Measurements from ENCODE around the gene REXO5. TPM values are rescaled to one million over a fixed set of nuclear protein-coding genes. Genes with fewer than 3 reads are reported as not detected.
"Not testable (repeated sequence)": the region's sequence is repeated elsewhere in the genome, so short reads cannot be mapped to it uniquely, and the experiment has no call there.

REXO5 gene, protein sequence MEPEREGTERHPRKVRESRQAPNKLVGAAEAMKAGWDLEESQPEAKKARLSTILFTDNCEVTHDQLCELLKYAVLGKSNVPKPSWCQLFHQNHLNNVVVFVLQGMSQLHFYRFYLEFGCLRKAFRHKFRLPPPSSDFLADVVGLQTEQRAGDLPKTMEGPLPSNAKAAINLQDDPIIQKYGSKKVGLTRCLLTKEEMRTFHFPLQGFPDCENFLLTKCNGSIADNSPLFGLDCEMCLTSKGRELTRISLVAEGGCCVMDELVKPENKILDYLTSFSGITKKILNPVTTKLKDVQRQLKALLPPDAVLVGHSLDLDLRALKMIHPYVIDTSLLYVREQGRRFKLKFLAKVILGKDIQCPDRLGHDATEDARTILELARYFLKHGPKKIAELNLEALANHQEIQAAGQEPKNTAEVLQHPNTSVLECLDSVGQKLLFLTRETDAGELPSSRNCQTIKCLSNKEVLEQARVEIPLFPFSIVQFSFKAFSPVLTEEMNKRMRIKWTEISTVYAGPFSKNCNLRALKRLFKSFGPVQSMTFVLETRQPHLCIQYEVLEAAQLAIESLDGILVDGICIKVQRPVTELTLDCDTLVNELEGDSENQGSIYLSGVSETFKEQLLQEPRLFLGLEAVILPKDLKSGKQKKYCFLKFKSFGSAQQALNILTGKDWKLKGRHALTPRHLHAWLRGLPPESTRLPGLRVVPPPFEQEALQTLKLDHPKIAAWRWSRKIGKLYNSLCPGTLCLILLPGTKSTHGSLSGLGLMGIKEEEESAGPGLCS
- polyA plus RNA-seq (ENCODE audit: low read depth in 6 of 6), result not detected

DNA sequence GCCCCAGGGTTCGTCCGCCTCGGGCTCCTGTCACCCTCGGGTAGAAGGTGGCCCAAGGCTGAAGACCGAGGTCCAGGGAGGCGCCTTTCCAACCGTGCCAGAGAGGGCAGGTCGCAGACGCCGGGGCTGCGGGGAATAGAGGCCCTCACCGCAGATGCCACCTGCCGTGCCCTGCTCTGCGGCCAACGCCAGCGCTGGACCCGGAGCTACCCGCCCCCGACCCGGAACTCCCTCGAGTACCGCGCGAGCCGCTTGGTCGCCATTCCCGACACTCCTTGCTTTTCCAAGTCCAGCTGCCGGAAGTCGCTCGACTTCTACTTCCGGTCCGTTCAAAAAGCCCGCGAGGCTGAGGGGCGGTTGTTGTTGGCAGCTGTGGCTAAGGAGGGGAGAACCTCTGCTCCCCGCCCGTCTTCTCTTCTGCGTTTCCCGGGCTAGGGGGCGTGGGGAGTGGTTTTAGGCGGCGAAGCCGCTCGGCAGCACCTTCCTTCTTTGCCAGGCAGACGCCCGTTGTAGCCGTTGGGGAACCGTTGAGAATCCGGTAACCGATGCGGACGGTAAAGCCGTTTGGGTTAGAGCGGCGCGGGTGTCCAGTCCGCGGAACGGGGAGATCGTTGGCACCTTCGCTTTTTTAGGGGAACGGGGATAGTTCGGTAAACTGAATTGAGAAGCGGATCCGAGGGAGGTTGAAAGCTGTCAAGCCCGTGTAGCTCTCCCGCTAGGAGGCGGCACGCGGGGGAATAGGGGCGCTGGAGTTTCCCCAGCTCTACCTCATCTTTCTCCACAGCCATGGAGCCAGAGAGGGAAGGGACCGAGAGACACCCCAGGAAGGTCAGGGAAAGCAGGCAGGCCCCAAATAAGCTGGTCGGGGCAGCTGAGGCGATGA is at the start of gene REXO5, which contains the start of gene ERI2:
TSS of gene REXO5 (plus strand) at position 360 of the 883 bp plus-strand sequence. CDS start at position 787, 427 bp downstream.
TSS of gene ERI2 (minus strand) at position 305 of the 883 bp plus-strand sequence. CDS start at position 263, 42 bp downstream.
- Mint-ChIP-seq H3K36me3 (no peaks in the 10 kb centered on the region), H3K27me3 (peaks cover 0 to 5% (median 0%) of the 10 kb centered on the region in 3 donors)

DNA sequence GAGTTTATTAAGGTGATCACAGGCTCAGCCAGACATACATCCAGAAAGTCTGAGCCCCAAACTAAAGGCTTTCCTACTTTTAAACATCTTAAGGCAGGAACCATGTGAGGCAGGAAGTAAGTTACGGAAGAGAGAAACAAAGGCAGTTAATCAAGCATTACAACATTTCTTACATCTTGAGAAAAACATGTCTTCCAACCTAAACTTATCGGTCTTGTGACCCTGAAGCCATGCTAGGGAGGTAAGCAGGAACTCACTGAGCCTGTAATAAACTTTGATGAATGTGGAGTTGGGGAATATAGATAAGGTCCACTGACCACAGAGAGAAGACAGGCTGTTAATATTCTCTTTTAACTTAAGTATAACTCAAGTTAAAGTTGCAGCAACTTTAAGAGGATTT is 46.0 kb upstream of the REXO5 start:
- H3K36me3 Mint-ChIP-seq, result peaks cover 8 to 11% of the 10 kb centered on the region in 2 donors
- no peak overlapping the region for H3K27ac Mint-ChIP-seq
- H3K4me1 Mint-ChIP-seq, result peaks cover 19 to 29% (median 19%) of the 10 kb centered on the region in 3 donors
- H3K9me3 Mint-ChIP-seq, result peaks cover 0 to 5% (median 1%) of the 10 kb centered on the region in 7 donors
- ATAC-seq (ENCODE audit: low read depth in 2 of 2) (no peak), DNase-seq (no peak)
- H3K4me3 Mint-ChIP-seq, result no peak overlapping the region
- H3K27me3 Mint-ChIP-seq, result no peaks in the 10 kb centered on the region

More for the DNA sequence above, at the start of gene REXO5, which contains the start of gene ERI2:
- ATAC-seq (ENCODE audit: low read depth in 2 of 2) (peak; percentile 89 to 90), DNase-seq (peak; percentile 66)
- H3K27ac Mint-ChIP-seq, result peak within 1 kb of the TSS; percentile 67 to 93 (median 80)
- H3K4me3 Mint-ChIP-seq, result peak within 1 kb of the TSS; percentile 94 to 100 (median 97)
- no peaks in the 10 kb centered on the region for H3K9me3 Mint-ChIP-seq
- H3K4me1 Mint-ChIP-seq, result peaks cover 17 to 32% (median 19%) of the 10 kb centered on the region in 3 donors

DNA sequence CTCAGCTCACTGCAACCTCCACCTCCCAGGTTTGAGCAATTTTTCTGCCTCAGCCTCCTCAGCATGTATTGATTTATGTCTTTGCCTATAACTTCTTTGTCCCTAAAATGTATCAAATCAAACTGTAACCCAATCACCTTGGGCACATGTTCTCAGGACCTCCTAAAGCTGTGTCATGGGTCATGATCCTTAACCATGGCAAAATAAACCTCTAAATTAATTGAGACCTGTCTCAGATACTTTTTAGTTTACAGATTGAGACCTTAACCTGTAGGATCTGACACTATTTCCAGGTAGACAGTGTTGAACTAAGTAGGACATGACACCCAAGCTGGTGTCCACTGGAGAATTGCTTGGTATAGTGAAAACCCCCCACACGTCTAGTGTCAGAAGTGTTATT is 45.2 kb upstream of the REXO5 start:
- Mint-ChIP-seq H3K27me3 (no peaks in the 10 kb centered on the region), H3K27ac (no peak overlapping the region), H3K4me3 (peak overlapping the region in 4 of 8 donors; percentile 20 to 55 (median 34)), H3K36me3 (peaks cover 8 to 11% of the 10 kb centered on the region in 2 donors), H3K4me1 (peaks cover 19 to 29% (median 19%) of the 10 kb centered on the region in 3 donors), H3K9me3 (peaks cover 0 to 5% (median 1%) of the 10 kb centered on the region in 7 donors)
- DNase-seq, result no peak
- ATAC-seq (ENCODE audit: low read depth in 2 of 2), result no peak

DNA sequence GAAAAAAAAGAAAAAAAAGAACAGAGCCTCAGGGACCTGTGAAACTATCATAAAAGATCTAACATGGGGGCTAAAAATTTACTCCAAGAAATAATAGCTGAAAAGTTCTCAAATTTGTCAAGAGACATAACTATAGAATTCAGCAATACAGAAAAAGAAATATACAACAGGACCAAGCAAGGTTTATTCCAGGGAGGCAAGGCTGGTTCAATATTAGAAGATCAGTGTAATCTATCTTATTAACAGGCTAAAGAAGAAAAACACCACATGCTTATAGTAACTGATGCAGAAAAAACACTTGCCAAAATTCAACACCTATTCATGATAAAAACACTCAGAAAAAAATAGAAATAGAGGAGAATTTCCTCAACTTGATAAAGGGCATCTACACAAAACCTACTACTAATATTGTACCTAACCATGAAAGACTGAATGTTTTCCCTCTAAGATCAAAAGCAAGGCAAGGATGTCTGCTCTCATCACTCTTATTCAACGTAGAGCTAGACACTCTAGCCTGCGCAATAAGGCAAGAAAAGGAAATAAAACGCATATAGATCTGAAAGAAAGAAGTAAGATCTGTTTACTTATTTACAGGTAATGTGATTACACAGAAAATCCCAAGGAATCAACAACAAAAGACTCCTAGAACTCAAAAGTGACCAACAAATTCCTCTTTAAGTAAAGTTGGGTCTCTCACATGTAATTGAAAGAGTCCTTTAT is 43.8 kb upstream of the REXO5 start:
- Mint-ChIP-seq H3K27me3 (no peaks in the 10 kb centered on the region), H3K4me3 (peak overlapping the region; percentile 4 to 96 (median 90)), H3K4me1 (peaks cover 19 to 29% (median 19%) of the 10 kb centered on the region in 3 donors), H3K9me3 (peaks cover 0 to 5% (median 1%) of the 10 kb centered on the region in 7 donors), H3K27ac (peak overlapping the region in 4 of 6 donors; percentile 63 to 93 (median 82)), H3K36me3 (peaks cover 8 to 11% of the 10 kb centered on the region in 2 donors)
- no peak for DNase-seq
- no peak for ATAC-seq (ENCODE audit: low read depth in 2 of 2)

DNA sequence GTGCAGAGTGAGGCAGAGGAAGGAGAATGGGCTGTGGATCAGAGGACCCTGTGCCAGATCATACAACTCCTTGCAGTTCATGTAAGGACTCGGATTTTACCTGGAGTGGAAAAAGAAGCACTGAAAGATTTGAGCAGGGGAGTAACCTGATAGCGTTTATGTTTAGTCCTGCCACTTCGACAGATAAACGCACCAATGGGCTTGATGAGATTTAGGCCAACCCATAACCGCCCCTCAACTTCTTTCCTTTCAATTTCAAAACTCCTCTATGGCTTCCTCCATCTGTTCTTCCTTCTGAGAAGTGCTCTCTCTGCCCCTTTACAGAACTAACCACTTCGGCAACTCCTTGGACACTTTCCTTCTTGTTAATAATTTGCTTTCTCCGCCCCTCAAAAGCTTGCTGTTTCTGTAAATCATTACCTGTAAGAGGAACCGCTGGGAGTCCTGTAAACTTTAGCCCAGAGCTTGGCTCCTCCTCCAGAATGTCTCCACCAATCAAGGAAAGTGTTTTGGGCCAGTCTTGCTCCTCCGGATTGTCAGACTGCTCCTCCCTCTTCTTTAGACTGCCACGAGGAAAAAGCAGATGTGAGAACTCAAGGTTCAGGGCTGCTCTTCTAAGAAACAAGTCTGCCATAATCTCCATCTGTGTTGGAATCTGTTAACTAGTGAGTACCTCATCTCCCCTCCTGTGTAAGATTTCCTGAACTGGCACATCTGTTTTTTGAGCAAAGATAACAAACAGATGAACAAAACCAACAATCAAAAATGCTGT is 42.7 kb upstream of the REXO5 start, which contains the start of gene ACSM3:
TSS of gene ACSM3 (plus strand) at position 554 of the 772 bp plus-strand sequence. CDS start 6,021 bp downstream, outside the sequence.
- DNase-seq (peak; percentile 82), ATAC-seq (ENCODE audit: low read depth in 2 of 2) (peak; percentile 98 to 99)
- Mint-ChIP-seq H3K9me3 (peaks cover 0 to 5% (median 1%) of the 10 kb centered on the region in 7 donors), H3K27ac (peak within 1 kb of the TSS; percentile 63 to 97 (median 87)), H3K4me1 (peaks cover 19 to 29% (median 19%) of the 10 kb centered on the region in 3 donors), H3K4me3 (peak within 1 kb of the TSS; percentile 80 to 96 (median 92)), H3K27me3 (no peaks in the 10 kb centered on the region), H3K36me3 (peaks cover 8 to 11% of the 10 kb centered on the region in 2 donors)

DNA sequence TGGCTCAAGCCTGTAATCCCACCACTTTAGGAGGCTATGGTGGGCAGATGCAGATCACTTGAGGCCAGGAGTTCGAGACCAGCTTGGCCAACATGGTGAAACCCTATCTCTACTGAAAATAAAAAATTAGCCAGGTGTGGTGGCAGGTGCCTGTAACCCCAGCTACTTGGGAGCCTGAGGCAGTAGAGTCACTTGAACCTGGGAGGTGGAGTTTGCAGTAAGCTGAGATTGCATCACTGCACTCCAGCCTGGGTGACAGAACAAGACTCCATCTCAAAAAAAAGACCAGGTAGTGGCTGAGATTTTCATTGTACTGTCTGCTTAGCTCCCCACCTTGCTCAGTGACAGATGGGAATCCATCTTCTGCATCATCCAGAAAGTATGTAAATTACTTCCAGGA is 41.9 kb upstream of the REXO5 start:
- H3K4me1 Mint-ChIP-seq, result peaks cover 19 to 29% (median 19%) of the 10 kb centered on the region in 3 donors
- H3K27me3 Mint-ChIP-seq; DNase-seq; ATAC-seq (ENCODE audit: low read depth in 2 of 2); H3K4me3 Mint-ChIP-seq; H3K9me3 Mint-ChIP-seq; H3K27ac Mint-ChIP-seq: not testable (repeated sequence)
- H3K36me3 Mint-ChIP-seq, result peaks cover 8 to 11% of the 10 kb centered on the region in 2 donors

DNA sequence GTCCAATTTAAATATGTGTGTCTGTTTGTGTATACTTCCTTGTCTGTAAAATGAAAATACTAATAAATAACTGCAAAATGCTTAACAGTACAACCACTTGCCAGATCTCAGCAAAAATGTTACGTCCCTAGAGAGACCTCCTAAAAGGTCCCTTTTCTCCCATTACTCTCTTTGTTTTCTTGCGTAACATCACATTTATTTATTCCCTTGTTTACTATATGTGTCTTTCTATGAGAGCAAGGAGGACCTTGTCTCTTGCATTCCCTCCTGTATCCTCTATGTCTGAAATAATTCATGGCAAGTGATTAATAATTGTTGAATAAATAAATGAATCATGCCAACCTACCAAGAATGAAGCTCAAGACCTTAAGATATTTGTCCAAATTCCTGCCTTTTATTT is 40.6 kb upstream of the REXO5 start:
- H3K36me3 Mint-ChIP-seq, result peaks cover 8 to 9% of the 10 kb centered on the region in 2 donors
- peaks cover 19 to 29% (median 19%) of the 10 kb centered on the region in 3 donors for H3K4me1 Mint-ChIP-seq
- ATAC-seq (ENCODE audit: low read depth in 2 of 2) (no peak), DNase-seq (no peak)
- peak overlapping the region in 1 of 6 donors; percentile 63 for H3K27ac Mint-ChIP-seq
- peak overlapping the region in 1 of 8 donors; percentile 19 for H3K4me3 Mint-ChIP-seq
- H3K9me3 Mint-ChIP-seq, result peaks cover 0 to 5% (median 0%) of the 10 kb centered on the region in 7 donors
- H3K27me3 Mint-ChIP-seq, result no peaks in the 10 kb centered on the region

DNA sequence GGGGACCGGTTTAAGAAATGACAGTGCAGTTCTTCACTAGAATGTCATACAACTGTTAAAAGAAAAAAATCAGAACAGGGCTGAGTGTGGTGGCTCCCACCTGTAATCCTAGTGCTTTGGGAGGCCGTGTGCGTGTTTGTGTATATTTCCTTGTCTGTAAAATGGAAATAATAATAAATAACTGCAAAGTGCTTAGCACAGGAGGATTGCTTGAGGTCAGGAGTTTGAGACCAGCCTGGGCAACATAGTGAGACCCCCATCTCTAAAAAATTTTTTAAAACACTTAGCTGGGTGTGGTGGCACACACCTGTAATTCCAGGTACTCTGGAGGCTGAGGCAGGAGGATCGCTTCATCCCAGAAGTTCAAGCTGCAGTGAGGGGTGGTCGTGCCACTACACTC is 40.0 kb upstream of the REXO5 start:
- ATAC-seq (ENCODE audit: low read depth in 2 of 2) (no peak), DNase-seq (no peak)
- Mint-ChIP-seq H3K4me1 (peaks cover 19 to 29% (median 19%) of the 10 kb centered on the region in 3 donors), H3K27ac (no peak overlapping the region), H3K36me3 (peaks cover 3 to 8% of the 10 kb centered on the region in 2 donors), H3K4me3 (no peak overlapping the region), H3K27me3 (no peaks in the 10 kb centered on the region), H3K9me3 (peaks cover 0 to 5% (median 0%) of the 10 kb centered on the region in 7 donors)

DNA sequence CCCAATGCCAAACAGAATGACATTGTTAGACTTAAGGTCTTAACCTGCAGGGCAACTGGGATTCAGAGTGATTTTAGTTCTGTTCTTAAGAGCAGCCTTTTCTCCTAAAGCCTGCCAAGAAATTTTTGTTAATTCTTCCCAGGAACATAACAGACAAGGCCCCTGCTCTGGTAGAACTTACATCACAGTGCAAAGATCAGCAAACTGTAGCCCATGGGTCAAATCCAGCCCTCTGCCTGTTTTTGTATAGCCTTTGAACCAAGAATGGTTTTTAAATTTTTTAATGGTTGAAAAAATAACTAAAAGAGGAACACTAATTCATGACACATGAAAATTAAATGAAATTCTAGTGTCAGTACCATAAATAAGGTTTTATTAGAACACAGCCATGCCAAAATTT is 38.8 kb upstream of the REXO5 start:
- H3K9me3 Mint-ChIP-seq, result peaks cover 0 to 2% (median 0%) of the 10 kb centered on the region in 7 donors
- no peaks in the 10 kb centered on the region for H3K27me3 Mint-ChIP-seq
- no peak overlapping the region for H3K27ac Mint-ChIP-seq
- DNase-seq, result no peak
- ATAC-seq (ENCODE audit: low read depth in 2 of 2), result no peak
- peaks cover 0 to 1% of the 10 kb centered on the region in 2 donors for H3K36me3 Mint-ChIP-seq
- peaks cover 13 to 22% (median 14%) of the 10 kb centered on the region in 3 donors for H3K4me1 Mint-ChIP-seq
- no peak overlapping the region for H3K4me3 Mint-ChIP-seq

DNA sequence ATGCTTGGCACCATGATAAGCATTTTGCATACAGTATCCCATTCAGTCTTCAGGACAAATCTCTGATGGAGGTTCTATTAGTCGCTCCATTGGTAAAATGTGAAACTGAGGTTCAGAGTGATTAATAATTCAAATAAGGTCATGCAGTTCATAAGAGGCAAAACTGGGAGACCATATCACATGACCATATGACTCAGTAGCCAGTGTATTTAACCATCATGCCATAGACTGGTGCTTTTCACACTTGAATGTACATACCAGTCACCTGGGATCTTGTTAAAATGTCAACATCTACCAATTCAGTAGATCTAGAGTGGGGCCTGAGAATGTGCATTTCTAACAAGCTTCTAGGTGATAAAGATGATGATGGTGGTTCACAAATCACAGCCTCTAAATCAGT is 38.2 kb upstream of the REXO5 start:
- Mint-ChIP-seq H3K9me3 (no peaks in the 10 kb centered on the region), H3K4me1 (peaks cover 8 to 17% (median 11%) of the 10 kb centered on the region in 3 donors), H3K27me3 (no peaks in the 10 kb centered on the region), H3K27ac (no peak overlapping the region), H3K36me3 (no peaks in the 10 kb centered on the region), H3K4me3 (no peak overlapping the region)
- DNase-seq (no peak), ATAC-seq (ENCODE audit: low read depth in 2 of 2) (no peak)

DNA sequence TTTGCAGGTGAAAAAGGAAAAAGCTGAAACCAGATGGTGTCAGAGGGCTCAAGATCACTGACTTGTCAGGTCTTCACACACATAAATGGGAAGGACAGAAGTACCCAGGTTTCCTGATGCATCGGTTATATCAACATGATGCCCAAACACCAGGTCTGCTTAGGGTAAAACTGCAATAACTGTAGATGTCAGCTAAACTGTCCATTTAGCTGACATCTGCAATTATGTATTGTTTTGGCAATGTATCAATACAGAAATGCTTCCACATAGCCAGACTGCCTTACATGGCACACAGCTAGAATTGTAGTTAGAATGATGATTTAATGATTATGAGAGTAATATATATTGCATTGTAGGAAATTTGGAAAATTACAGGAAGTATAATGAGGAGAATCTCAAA is 37.5 kb upstream of the REXO5 start:
- ATAC-seq (ENCODE audit: low read depth in 2 of 2) (no peak), DNase-seq (no peak)
- no peak overlapping the region for H3K4me3 Mint-ChIP-seq
- H3K4me1 Mint-ChIP-seq, result peaks cover 3 to 10% (median 4%) of the 10 kb centered on the region in 3 donors
- no peaks in the 10 kb centered on the region for H3K9me3 Mint-ChIP-seq
- no peaks in the 10 kb centered on the region for H3K36me3 Mint-ChIP-seq
- no peak overlapping the region for H3K27ac Mint-ChIP-seq
- H3K27me3 Mint-ChIP-seq, result no peaks in the 10 kb centered on the region
